Stimulated activated CD8-positive, alpha-beta memory T cell treated with anti-CD3 and anti-CD28 coated beads, Interleukin-15, amount 100 ng/mL, for 4 hours (primary cell): ENCODE results near the gene DMRT2.

ENCODE experiments used
- DNase-seq, 2 donors: peaks; one replicate each; pipeline ENCODE4 v3.0.0-alpha.2; 2020; ENCODE audit warnings: low read depth in 2 of 2

The DMRT2 gene

GRCh38 chr9:1094749-1095148, 44.6 kb downstream of the DMRT2 start:
- no peak for DNase-seq

GRCh38 chr9:1096155-1096964, 46.2 kb downstream of the DMRT2 start:
- DNase-seq = no peak

- DNase-seq = no peak
Measured at GRCh38 chr9:1098551-1098950, 48.4 kb downstream of the DMRT2 start.

- no peak for DNase-seq
Measured at GRCh38 chr9:1100201-1100600, 50.0 kb downstream of the DMRT2 start.

- no peak for DNase-seq
Measured at GRCh38 chr9:1100945-1101344, 50.8 kb downstream of the DMRT2 start.

GRCh38 chr9:1101846-1102641, 51.9 kb downstream of the DMRT2 start:
- DNase-seq = no peak

GRCh38 chr9:1102642-1102970, 52.4 kb downstream of the DMRT2 start:
- no peak for DNase-seq
